ENCODE measurements around the gene GP1BA.
"Not testable (repeated sequence)": the region's sequence is repeated elsewhere in the genome, so short reads cannot be mapped to it uniquely, and the experiment has no call there.

GP1BA gene

GRCh38 chr17:4901648-4902344, 30.3 kb upstream of the GP1BA start:
- no peak for DNase-seq (ENCODE audit: low read depth)

- DNase-seq (ENCODE audit: low read depth): no peak
Observed at GRCh38 chr17:4902540-4902939, 29.5 kb upstream of the GP1BA start.

GRCh38 chr17:4903051-4903818, 28.8 kb upstream of the GP1BA start, which contains the start of gene CHRNE:
Gene CHRNE (minus strand): TSS chr17:4903098. CDS start chr17:4903063, 35 bp downstream.
- peak; percentile 63 for DNase-seq (ENCODE audit: low read depth)

- not testable (repeated sequence) for DNase-seq (ENCODE audit: low read depth)
Observed at GRCh38 chr17:4906642-4907041, 25.4 kb upstream of the GP1BA start.

- DNase-seq (ENCODE audit: low read depth): no peak
Observed at GRCh38 chr17:4908301-4908700, 23.8 kb upstream of the GP1BA start.

- peak; percentile 92 for DNase-seq (ENCODE audit: low read depth)
Observed at GRCh38 chr17:4908711-4909496, 23.2 kb upstream of the GP1BA start.

- no peak for DNase-seq (ENCODE audit: low read depth)
Observed at GRCh38 chr17:4913994-4914393, 18.1 kb upstream of the GP1BA start.

- not testable (repeated sequence) for DNase-seq (ENCODE audit: low read depth)
Observed at GRCh38 chr17:4914551-4914950, 17.5 kb upstream of the GP1BA start.

- DNase-seq (ENCODE audit: low read depth): no peak
Observed at GRCh38 chr17:4919511-4920047, 12.5 kb upstream of the GP1BA start.

- no peak for DNase-seq (ENCODE audit: low read depth)
Observed at GRCh38 chr17:4920351-4921048, 11.6 kb upstream of the GP1BA start.

- DNase-seq (ENCODE audit: low read depth): no peak
Observed at GRCh38 chr17:4921320-4921719, 10.8 kb upstream of the GP1BA start.

GRCh38 chr17:4926577-4927335, 5.3 kb upstream of the GP1BA start:
- DNase-seq (ENCODE audit: low read depth): not testable (repeated sequence)

GRCh38 chr17:4928881-4929280, 3.2 kb upstream of the GP1BA start:
- DNase-seq (ENCODE audit: low read depth): no peak

- DNase-seq (ENCODE audit: low read depth): no peak
Observed at GRCh38 chr17:4932756-4933155, 679 bp downstream of the GP1BA start.

- no peak for DNase-seq (ENCODE audit: low read depth)
Observed at GRCh38 chr17:4933646-4934045, 1.6 kb downstream of the GP1BA start.

- no peak for DNase-seq (ENCODE audit: low read depth)
Observed at GRCh38 chr17:4934173-4934979, 2.3 kb downstream of the GP1BA start.

GRCh38 chr17:4935650-4936049, 3.6 kb downstream of the GP1BA start:
- no peak for DNase-seq (ENCODE audit: low read depth)

GRCh38 chr17:4936436-4936835, 4.4 kb downstream of the GP1BA start:
- no peak for DNase-seq (ENCODE audit: low read depth)

GRCh38 chr17:4937553-4937952, 5.5 kb downstream of the GP1BA start:
- no peak for DNase-seq (ENCODE audit: low read depth)

GRCh38 chr17:4938069-4938491, 6.0 kb downstream of the GP1BA start:
- DNase-seq (ENCODE audit: low read depth): no peak
